ENCODE measurements around the gene GABRG3. TPM values are rescaled to one million over a fixed set of nuclear protein-coding genes. Genes with fewer than 3 reads are reported as not detected.

Gene GABRG3
- total RNA-seq, 1 experiment from 2014 or later, result not detected

DNA sequence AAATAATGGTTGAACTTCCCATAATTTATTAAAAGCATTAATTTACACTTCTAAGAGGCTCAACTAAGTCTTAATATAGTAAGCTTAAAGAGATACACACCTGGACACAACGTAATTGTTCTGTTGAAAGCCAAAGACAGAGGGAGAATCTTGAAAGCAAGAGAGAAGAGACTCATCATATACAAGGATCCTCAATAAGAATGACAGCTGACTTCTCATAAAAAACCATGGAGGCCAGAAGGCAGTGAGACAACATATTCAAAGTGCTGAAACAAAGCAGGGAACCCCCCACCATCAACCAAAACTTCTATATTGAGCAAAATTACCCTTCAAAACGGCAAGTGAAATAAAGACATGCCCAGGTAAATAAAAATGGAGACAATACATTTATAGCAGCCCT, 16.6 kb upstream of the GABRG3 start:
- intact Hi-C loops (cut with micrococcal nuclease; ENCODE audit: unreplicated experiment), result no loop called here
- Mint-ChIP-seq H3K27me3 (ENCODE audit: unreplicated experiment) (no peaks in the 10 kb centered on the region), H3K4me1 (ENCODE audit: low read depth, unreplicated experiment) (no peaks in the 10 kb centered on the region), H3K4me3 (ENCODE audit: low read depth, unreplicated experiment) (no peak overlapping the region), H3K36me3 (ENCODE audit: insufficient read depth, unreplicated experiment) (no peaks in the 10 kb centered on the region), H3K27ac (ENCODE audit: unreplicated experiment) (no peak overlapping the region), H3K9me3 (ENCODE audit: low read depth, unreplicated experiment) (no peaks in the 10 kb centered on the region)
- CTCF ChIA-PET, result no interaction called here
- BruUV-seq (replicated peaks), result no TSS peak
- DNase-seq, result no peak
- TF ChIP-seq, protein P1, sequence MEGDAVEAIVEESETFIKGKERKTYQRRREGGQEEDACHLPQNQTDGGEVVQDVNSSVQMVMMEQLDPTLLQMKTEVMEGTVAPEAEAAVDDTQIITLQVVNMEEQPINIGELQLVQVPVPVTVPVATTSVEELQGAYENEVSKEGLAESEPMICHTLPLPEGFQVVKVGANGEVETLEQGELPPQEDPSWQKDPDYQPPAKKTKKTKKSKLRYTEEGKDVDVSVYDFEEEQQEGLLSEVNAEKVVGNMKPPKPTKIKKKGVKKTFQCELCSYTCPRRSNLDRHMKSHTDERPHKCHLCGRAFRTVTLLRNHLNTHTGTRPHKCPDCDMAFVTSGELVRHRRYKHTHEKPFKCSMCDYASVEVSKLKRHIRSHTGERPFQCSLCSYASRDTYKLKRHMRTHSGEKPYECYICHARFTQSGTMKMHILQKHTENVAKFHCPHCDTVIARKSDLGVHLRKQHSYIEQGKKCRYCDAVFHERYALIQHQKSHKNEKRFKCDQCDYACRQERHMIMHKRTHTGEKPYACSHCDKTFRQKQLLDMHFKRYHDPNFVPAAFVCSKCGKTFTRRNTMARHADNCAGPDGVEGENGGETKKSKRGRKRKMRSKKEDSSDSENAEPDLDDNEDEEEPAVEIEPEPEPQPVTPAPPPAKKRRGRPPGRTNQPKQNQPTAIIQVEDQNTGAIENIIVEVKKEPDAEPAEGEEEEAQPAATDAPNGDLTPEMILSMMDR (IDR thresholded peaks at IDR 0.05; ENCODE audit: unreplicated experiment), result no peak

DNA sequence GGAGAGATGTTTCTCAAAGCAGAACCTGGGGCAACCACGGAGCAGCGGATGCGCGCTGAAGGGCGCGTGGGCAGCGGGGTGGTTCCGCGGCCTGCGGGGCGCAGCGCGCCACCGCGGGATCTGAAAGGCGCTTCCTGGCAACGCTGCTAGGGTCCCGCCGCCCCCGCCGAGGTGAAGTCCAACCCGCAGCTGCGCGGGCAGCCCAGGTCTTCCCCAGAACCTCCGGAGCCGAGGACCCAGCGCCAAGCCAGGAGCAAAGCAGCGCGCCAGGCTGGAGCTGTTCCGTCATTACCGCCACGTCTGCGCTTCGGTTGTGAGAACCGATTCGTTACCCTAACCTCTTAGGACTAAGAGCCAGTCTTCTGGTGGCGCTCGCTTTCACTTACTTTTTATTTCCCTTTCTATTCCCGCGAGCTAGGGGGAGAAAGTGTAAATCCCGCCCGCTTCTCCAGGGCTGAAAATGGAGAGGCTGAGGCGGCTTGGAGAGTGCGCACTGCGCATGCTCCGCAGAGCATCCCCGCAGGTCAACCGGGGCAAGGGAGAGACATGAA, 3.2 kb upstream of the GABRG3 start:
- Mint-ChIP-seq H3K36me3 (ENCODE audit: insufficient read depth, unreplicated experiment) (no peaks in the 10 kb centered on the region), H3K27me3 (ENCODE audit: unreplicated experiment) (no peaks in the 10 kb centered on the region), H3K9me3 (ENCODE audit: low read depth, unreplicated experiment) (no peaks in the 10 kb centered on the region), H3K4me1 (ENCODE audit: low read depth, unreplicated experiment) (no peaks in the 10 kb centered on the region), H3K27ac (ENCODE audit: unreplicated experiment) (no peak overlapping the region), H3K4me3 (ENCODE audit: low read depth, unreplicated experiment) (no peak overlapping the region)
- CTCF ChIA-PET, result interaction anchor here (0.6 kb wide), 1 partner anchor 130 kb away, joined by 3 read pairs; no protein-coding TSS in a partner anchor
- TF ChIP-seq, protein P1 (IDR thresholded peaks at IDR 0.05; ENCODE audit: unreplicated experiment), result no peak
- intact Hi-C loops (cut with micrococcal nuclease; ENCODE audit: unreplicated experiment), result no loop called here
- no peak for DNase-seq
- BruUV-seq (replicated peaks), result no TSS peak

DNA sequence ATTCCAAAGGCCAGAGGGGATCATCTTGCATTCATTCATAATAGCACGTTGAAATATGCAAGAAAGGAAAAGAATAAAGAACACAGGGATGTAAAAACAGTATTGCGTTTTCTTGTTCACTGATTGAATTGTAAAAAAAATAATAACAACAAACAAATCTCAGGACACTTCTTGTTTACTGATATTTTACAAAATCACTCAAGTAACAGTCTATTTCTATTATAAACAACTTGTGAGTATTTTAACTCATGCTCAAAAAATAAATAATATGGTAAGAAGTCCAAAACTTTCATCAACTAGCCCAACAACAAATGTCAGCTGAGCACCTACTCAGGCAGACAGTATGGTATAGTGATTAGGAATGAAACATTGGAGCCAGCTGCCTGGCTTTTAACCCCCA, 2.2 kb upstream of the GABRG3 start:
- DNase-seq, result no peak
- Mint-ChIP-seq H3K4me1 (ENCODE audit: low read depth, unreplicated experiment) (no peaks in the 10 kb centered on the region), H3K27me3 (ENCODE audit: unreplicated experiment) (no peaks in the 10 kb centered on the region), H3K9me3 (ENCODE audit: low read depth, unreplicated experiment) (no peaks in the 10 kb centered on the region), H3K27ac (ENCODE audit: unreplicated experiment) (no peak overlapping the region), H3K4me3 (ENCODE audit: low read depth, unreplicated experiment) (no peak overlapping the region), H3K36me3 (ENCODE audit: insufficient read depth, unreplicated experiment) (no peaks in the 10 kb centered on the region)
- BruUV-seq (replicated peaks), result no TSS peak
- intact Hi-C loops (cut with micrococcal nuclease; ENCODE audit: unreplicated experiment), result no loop called here
- TF ChIP-seq, protein P1 (IDR thresholded peaks at IDR 0.05; ENCODE audit: unreplicated experiment), result no peak
- CTCF ChIA-PET, result no interaction called here

DNA sequence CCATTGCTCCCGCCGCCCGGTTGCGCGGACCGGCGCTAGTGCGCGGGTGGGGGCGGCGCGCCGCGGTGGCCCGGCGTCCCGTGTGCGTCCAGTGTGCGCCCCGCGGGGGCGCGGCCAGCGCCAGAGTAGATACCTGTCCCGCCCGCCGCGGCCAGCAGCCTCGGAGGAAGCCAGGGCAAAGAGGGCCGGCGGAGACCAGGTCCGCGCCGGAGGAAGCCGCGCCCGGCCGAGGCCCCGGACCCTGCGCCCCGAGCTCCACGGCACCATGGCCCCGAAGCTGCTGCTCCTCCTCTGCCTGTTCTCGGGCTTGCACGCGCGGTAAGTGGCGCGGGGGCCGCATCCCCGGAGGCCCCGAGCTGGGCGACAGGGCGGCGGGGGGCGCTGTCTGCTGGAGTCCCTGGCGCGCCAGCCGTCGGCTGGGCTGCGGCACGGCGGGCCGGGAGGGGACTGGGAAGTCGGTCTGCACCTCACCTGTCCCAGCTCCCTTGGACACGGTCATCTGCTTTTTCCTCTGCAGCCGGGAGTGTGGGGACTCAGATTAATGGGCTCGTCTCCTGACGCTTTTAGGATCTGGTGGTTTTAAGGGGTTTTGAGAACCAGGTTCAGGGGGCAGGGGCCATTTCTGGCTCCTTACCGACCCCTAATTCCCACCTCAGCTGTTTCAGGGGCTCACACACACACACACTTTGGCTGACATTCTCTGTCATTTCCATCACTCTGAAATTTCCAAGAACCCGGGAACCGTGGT, 464 bp downstream of the GABRG3 start:
- Mint-ChIP-seq H3K36me3 (ENCODE audit: insufficient read depth, unreplicated experiment) (no peaks in the 10 kb centered on the region), H3K27ac (ENCODE audit: unreplicated experiment) (no peak overlapping the region), H3K27me3 (ENCODE audit: unreplicated experiment) (no peaks in the 10 kb centered on the region), H3K4me1 (ENCODE audit: low read depth, unreplicated experiment) (no peaks in the 10 kb centered on the region), H3K4me3 (ENCODE audit: low read depth, unreplicated experiment) (no peak overlapping the region), H3K9me3 (ENCODE audit: low read depth, unreplicated experiment) (no peaks in the 10 kb centered on the region)
- BruUV-seq (replicated peaks), result no TSS peak
- TF ChIP-seq, protein P1 (IDR thresholded peaks at IDR 0.05; ENCODE audit: unreplicated experiment), result no peak
- CTCF ChIA-PET, result no interaction called here
- no peak for DNase-seq
- intact Hi-C loops (cut with micrococcal nuclease; ENCODE audit: unreplicated experiment), result no loop called here

All from Calu3 (cell line).